Lower leg skin (tissue), 3 donors: Measurements from ENCODE around the gene MAPK12.

Experiments
- POLR2A ChIP-seq, 2 donors: fragments of 450-650 bp; IDR thresholded peaks; one replicate each; pipeline ENCODE4 v1.6.1; 2016 to 2017; ENCODE audit warnings: antibody characterized with exemption in 2 of 2, mild to moderate bottlenecking in 1 of 2, moderate library complexity in 1 of 2
- TF ChIP-seq, protein P1 (sequence below), 3 donors: fragments of 450-650 bp; IDR thresholded peaks; one replicate each; pipeline ENCODE4 v1.5.1; 2016; ENCODE audit warnings: antibody characterized with exemption in 3 of 3, mild to moderate bottlenecking in 3 of 3, moderate library complexity in 2 of 3

DNA sequence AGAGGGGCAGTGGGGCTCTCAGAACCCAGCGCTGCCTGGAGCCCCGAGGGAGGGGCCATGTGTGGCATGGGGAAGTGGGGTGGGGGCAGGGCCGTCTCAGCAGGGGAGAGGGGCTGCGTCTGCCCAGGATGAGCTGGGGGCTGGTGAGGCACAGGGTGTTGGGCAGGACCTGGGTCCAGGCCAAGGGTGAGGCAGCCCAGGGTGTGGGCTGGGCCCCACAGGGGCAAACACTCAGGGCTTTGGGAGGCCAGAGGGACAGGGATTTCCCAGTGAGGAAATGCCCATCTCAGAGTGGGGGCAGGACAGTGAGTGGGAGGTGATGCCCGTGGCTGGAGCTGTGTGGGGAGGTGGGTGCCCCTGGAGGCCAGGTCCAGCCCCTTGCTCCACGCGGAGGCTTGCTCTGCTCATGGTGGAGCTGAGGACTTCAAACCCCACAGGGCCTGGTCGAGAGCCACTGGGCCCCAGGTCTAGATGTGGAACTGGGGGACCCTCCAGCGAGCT lies 40.6 kb upstream of the MAPK12 start:
- TF ChIP-seq, protein P1, sequence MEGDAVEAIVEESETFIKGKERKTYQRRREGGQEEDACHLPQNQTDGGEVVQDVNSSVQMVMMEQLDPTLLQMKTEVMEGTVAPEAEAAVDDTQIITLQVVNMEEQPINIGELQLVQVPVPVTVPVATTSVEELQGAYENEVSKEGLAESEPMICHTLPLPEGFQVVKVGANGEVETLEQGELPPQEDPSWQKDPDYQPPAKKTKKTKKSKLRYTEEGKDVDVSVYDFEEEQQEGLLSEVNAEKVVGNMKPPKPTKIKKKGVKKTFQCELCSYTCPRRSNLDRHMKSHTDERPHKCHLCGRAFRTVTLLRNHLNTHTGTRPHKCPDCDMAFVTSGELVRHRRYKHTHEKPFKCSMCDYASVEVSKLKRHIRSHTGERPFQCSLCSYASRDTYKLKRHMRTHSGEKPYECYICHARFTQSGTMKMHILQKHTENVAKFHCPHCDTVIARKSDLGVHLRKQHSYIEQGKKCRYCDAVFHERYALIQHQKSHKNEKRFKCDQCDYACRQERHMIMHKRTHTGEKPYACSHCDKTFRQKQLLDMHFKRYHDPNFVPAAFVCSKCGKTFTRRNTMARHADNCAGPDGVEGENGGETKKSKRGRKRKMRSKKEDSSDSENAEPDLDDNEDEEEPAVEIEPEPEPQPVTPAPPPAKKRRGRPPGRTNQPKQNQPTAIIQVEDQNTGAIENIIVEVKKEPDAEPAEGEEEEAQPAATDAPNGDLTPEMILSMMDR (IDR thresholded peaks at IDR 0.05), result no peak
- no peak for TF ChIP-seq POLR2A (IDR thresholded peaks at IDR 0.05)
